CD4-positive, alpha-beta T cell treated with Interleukin-15 for 4 hours (primary cell): ENCODE results near the gene SPG7.

Experiments
- DNase-seq: peaks from one replicate; pipeline ENCODE4 v3.0.0-alpha.2; 2020; ENCODE audit warnings: low spot score

Gene SPG7

DNA sequence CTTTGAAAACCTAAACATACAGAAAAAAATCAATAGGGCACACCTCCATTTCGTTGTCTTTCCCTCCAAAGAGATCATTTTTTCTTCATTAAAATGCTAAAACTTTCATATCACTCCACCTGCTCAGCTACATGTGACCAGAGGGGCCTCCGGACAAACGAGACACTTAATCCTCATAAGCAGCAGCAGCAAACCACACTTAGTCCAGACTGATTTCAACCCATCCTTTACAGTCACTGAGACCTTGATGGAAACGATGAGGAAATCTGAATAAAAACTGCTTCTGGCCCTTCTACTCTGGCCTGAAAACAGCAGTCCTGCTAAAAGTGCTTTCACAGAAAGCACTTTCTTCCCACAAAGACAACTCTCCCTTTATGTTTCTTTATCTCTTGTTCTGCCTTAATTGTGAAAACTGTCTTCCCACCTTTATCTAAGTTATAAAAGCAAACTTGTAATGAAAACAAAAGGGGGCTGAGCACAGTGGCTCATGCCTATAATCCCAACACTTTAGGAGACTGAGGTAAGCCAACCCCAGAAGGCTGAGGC, 22.4 kb upstream of the SPG7 start:
- no peak for DNase-seq

DNA sequence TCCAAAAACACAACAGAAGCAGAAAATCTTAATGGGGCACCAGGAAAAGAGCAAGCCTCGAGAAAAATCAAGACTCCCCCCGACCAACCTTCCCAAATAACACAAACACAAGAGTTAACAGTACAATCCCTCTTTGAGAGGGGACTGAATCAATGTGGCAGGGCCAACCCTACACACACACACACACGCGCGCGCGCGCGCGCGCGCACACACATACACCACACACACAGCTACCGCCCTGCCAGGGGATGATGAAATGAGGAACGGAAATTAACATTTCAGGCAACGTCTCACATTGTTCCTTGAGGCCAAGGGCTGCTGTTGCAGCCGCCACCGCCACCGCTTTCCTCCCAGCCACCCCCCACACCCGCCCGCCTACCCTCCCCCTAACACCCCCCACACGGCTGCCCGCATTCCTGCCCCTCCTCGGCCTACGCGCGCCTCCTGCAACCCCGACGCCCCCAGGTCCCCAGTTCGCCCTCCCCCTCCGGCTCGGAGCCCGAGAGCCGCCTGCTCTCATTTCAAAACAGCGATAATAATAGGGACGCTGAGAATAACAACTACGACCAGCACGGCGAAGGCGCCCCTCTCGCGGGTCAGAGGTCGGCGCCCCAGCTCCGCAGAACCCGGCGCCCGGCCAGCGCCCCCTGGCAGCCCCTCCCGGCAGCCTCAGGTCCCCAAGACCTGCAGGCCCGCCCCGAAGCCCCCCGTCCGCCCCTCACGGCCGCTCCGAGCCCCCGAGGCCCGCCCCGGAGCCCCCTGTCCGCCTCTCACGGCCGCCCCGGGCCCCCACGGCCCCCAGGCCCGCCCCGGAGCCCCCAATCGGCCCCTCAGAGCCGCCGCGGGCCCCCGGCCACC, 18.9 kb upstream of the SPG7 start:
- DNase-seq = peak; percentile 88

DNA sequence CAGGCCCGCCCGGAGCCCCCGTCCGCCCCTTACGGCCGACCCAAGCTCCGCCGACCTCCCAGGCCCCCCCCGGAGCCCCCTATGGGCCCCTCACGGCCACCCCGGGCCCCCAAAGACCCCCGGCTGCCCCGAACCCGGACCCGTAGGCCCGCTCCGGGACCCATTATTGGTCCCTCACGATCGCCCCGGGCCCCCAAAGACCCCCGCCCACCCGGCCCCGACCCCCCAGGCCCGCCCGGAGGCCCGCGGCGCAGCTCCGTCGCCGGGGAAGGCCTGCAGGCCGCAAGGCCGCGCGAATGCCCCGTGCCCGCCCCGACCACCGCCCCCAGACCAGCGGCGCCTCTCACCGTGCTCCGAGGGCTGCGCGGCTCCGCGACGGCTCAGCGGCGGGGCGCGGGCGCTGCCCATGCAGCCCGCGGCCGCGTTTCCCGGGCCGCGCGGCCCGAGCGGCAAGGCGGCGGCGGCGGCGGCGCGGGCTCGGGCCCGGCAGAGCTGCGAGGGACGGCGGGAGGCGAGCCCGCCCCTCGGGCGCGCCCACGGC, 18.2 kb upstream of the SPG7 start:
- DNase-seq = no peak

DNA sequence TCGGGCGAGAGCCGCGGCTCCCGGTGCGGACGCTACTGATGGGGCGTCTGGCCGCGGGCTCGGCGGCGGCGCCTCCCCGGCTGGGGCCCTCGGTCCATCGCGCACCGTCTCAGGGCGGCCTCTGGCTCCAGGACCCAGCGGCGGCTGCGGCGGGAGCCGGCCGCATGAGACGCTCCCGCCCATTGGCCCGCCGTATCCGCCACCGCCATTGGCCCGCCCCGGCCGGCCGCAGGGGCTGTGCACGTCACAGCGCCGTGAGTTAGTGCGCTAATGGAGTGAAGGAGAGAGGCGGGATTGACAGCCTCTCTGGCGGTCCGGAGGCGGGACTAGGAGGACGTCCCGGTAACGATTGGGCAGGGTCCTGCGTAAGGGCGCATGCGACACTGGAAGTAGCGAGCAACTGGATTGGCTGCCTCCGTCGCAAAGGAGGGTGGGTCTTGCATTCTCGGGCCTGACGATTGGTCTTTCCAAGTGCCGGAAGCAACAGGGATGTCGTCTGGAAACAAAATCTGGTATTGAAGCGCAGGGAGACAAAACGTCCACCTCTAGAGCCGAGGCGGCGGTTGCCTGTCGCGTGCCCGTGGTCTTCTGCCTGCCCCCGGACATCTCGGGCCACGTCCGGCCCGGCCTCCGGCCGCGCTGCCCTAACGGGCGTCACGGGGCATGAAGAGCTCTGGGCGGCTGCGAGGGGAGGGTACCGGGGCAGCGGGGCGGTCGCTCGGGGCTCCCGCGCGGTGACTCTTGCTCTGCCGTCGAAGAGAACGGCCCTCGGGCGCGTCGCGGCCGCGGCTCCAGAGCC, 17.6 kb upstream of the SPG7 start, which contains the start of gene ANKRD11:
TSS of gene ANKRD11 (minus strand) at position 123 of the 799 bp plus-strand sequence. CDS start 173,542 bp downstream, outside the sequence.
- DNase-seq = peak; percentile 99

DNA sequence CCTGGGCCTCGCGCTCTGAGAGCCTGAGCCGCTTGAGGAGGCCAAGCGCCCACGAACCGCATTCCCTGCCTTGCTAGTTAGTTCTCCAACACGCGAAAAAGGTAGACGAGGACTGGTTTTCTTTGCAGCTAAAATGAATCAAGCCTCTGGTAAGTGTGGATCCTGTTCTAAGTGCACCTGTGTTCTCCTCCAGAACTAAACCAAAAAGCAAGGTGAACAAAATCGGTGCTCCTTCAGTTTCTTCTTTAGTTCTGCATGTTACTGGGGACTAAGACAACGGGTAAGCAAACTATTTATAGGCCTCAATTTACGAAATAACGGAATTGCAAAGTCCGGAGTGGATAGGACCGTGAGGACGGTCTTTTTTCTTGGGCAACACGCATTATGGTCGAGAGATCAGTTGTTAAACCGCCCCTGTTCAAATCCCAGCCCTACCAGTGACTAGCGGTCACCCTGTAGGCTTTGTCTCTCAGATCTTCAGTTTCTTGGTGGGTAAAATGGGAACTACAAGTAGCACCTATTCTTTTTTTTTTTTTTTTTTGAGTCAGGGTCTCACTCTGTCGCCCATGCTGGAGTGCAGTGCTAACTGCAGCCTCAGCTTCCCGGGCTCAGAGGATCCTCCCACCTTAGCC, 16.8 kb upstream of the SPG7 start:
- no peak for DNase-seq

DNA sequence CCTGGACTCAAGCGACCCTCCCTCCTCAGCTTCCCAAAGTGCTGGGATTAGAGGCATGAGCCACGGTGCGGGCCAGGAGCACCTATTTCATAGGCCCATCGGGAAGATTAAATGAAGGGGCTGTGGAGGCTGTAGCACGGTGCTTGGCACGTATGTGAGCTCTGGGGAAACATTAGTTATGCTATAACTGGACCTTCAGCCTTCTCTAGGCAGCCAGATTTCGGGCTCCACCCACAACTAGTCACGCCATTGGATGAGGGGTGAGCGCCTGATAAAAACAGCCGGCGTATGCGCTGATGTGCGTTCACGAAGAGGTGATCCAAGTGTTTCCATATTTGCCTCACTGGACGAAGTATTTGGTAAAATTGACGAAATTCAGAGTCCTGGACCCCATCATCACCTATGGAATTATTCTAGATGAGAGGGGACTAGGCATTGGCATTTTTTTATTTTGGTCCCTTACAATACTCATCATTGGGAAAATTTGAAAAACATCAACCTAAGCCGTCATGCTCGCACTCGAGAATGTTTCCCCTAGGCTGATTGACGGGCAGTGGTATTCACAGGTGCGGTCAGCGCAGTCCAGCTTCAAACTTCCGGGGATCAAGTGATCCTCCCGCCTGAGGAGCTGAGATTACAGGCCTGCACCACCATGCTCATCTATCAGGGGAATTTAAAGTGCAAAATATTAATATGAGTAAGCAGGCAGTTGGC, 16.1 kb upstream of the SPG7 start:
- no peak for DNase-seq

DNA sequence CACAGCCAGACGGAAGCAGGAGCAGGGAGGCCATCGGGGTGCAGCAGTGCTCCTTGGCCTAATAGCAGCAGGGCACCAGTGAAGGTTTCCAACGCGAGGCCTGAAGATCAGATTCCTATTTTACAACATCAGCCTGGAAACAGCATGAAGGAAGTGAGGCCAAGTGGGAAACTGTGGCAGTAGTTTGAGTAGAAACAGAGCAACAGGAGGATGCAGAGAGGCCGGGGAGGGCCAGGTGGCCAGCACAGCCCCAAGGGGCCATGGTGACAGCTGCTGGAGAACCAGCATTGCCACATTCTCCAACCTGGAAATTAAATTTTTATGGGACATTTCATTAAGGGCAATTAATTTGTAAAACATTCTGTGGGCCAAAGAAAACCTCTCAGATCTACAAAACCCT, 14.4 kb upstream of the SPG7 start:
- no peak for DNase-seq

DNA sequence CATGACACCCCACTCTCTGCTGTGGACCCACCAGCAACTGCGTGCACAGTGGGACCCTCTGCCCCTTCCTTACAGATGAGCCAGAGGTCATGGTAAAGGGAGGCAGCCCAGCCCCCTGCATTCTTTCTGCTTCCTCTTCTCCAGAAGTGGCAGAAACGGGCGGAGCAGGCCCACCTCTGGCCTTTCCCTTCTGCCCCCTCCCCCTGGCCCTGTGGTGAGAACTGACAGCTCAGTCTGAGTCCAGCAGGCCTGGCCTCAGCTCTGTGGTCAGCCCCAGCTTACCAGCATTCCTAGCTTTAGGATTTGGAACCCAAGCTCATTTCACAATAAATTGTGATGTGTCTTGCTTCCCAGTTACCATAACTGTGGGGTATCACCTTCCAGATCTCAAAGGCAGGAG, 13.1 kb upstream of the SPG7 start:
- DNase-seq = no peak

DNA sequence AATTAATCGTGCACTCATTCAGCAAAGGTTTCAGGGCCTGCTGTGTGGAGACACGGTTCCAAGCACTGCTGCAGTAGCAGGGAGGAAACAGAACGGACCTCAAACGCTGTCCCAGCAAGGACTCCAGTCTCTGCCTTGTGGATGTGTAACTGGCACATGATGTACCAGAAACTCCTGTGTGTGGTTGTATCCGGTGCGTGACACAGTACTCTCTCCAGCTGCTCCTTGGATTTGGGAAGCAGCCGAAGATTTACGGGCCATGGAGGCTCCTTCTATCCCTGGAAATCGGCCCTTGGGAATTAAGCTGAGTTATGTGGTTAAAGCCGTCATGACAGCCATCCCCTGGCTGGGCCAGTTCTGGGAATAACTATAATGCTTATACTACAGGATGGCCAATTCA, 9.4 kb upstream of the SPG7 start:
- no peak for DNase-seq

DNA sequence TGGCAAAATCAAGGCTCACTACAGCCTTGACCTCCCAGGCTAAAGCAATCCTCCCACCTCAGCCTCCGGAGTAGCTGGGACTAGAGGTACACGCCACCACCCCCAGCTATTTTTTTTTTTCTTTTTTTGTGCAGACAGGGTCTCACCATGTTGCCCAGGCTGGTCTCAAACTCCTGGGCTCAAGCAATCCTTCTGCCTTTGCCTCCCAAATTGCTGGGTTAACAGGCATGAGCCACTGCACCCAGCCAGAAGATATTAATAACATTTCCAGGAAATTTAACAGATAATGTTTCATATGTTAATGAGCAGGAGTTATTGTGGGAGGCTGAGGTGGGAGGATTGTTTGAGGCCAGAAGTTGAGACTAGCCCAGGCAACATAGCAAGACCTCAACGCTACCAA, 8.4 kb upstream of the SPG7 start:
- no peak for DNase-seq

DNA sequence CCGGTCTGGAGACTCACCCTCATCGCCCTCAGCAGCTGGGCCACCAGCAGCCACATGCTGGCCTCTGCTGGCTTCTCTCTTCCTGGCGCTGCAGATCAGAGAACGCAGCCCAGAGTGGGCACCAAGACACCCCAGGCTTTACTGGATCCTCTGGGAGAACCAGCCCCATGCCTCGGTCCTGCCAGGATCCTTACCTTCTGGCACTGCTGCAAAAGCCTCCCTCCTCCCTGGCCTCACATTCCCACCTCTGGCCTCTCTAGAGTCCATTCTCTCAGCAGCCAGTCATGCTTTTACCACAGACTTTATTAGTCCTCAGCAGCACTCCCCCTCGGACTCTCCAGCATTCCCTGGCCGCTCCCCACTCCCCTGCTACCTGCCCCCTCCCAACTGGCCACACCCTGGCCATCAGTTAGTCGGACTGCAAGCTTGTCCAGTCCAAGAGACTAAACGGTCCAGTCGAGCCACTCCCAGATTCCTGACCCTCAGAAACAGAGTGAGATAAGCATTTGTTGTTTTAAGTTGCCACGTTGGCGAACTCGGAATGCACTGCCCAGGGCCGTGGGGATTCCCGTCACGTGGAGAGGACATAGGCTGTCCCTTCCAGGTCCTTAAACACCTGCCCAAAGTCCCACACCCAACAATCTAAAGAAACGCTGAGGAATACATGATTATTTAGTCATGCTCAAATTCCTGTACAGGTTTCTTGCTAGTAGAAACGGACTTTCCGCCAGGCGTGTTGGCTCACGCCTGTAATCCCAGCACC, 5.9 kb upstream of the SPG7 start:
- DNase-seq = no peak

GRCh38 chr16:89504091-89504490, 4.1 kb upstream of the SPG7 start:
- no peak for DNase-seq

- peak; percentile 92 for DNase-seq
These were observed 2.7 kb upstream of the SPG7 start for GRCh38 chr16:89505204-89506112.

GRCh38 chr16:89506113-89506504, 2.1 kb upstream of the SPG7 start:
- no peak for DNase-seq

DNA sequence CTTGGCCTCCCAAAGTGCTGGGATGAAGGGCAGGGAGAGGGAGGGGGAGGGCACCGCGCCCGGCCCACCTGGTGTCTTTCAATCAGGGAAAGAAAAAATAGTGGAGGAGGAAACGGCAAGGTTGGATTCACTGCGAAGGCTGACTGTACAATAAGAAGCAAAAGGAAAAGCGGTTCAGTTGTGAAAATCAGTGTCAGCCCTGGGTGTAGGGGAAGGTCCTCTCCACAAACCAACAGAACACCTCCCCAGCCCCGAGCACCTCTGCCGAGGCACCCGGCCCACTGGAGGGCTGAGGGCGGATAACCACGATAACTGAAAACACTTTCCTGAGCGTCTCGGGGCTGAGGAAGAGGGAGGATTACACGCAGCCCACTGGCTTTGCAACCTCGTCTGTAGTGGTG, 1.4 kb upstream of the SPG7 start:
- no peak for DNase-seq

GRCh38 chr16:89507214-89507833, 879 bp upstream of the SPG7 start:
- DNase-seq = no peak

DNA sequence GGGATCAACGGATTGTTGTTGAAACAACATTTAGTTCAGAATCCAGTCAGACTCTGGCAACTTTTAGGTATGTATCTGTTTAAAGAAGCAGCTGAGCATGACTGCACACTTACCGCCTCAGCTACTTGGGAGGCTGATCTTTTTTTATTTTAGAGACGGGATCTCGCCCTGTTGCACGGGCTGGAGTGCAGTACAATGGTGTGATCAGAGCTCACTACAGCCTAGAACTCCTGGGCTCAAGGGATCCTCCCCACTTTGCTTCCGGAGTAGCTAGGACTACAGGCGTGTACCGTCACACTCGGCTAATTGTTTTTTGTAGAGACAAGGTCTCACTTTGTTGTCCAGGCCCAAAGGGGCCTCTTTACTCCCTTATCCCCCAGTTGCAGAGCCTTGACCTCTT, 2.3 kb downstream of the SPG7 start:
- DNase-seq = no peak

DNA sequence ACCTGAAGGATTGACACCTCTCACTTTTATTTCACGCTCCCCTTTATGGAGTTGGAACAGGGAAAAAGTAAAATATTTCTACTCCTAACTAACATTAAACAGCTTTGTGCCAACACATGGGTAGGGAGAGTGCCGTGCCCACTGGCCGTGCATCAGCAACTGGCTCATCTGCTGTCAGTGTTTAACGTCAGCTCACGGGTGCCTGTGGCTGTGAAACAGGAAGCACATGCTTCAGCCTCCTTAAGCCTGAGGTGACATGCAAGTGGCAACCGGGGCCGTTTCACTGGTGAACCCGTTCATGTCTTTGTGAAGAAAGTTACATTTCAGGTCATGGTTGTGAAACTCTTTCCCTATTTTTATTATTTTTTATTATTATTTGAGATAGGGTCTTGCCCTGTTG, 3.2 kb downstream of the SPG7 start:
- no peak for DNase-seq

DNA sequence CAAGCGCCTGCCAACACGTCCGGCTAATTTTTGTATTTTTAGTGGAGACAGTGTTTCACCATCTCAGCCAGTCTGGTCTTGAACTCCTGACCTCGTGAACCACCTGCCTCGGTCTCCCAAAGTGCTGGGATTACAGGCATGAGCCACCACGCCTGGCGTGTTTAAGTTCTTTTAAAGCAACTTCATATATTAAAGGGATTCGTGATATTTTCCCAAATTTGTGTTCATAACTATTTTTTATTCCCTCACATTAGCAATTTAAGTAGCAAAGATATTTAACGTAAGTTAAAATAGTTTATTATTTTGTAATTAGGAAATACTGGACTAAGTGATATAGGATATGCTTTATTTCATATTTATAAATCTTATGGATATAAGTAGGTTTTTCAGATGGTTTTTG, 4.2 kb downstream of the SPG7 start:
- no peak for DNase-seq
